GM12865 (cell line): ENCODE results near the gene REEP3.

Source experiments
- DNase-seq: peaks from one replicate; pipeline ENCODE4 v3.0.0; 2010; ENCODE audit warnings: low read depth
- H3K4me3 ChIP-seq: 2 replicates; pipeline ENCODE4 v1.5.1; 2011; ENCODE audit warnings: mild to moderate bottlenecking, low read depth, low read length, control low read depth
- CTCF ChIP-seq: IDR thresholded peaks from 2 replicates; pipeline ENCODE4 v1.5.1; 2011; ENCODE audit warnings: low read length, control low read depth, low read depth, inconsistent platforms; ENCODE audit not compliant: insufficient read depth; ENCODE audit errors: missing control alignments

The REEP3 gene

GRCh38 chr10:63583909-63584724 lies 62.9 kb downstream of the REEP3 start:
- no peak overlapping the region for H3K4me3 ChIP-seq
- no peak for DNase-seq
- TF ChIP-seq CTCF: no peak

GRCh38 chr10:63584725-63585035 lies 63.5 kb downstream of the REEP3 start:
- no peak for TF ChIP-seq CTCF
- no peak overlapping the region for H3K4me3 ChIP-seq

GRCh38 chr10:63585041-63585440 lies 63.8 kb downstream of the REEP3 start:
- no peak for DNase-seq
- TF ChIP-seq CTCF: no peak
- no peak overlapping the region for H3K4me3 ChIP-seq

More at GRCh38 chr10:63584725-63585035, 63.5 kb downstream of the REEP3 start:
- DNase-seq: no peak

- TF ChIP-seq CTCF: no peak
- no peak for DNase-seq
- H3K4me3 ChIP-seq: no peak overlapping the region
Observed at GRCh38 chr10:63586043-63586442, 64.8 kb downstream of the REEP3 start.

- no peak for DNase-seq
- TF ChIP-seq CTCF: no peak
Observed at GRCh38 chr10:63587191-63587590, 66.0 kb downstream of the REEP3 start.

GRCh38 chr10:63588436-63589167 lies 67.4 kb downstream of the REEP3 start:
- no peak for TF ChIP-seq CTCF
- DNase-seq: no peak
- no peak overlapping the region for H3K4me3 ChIP-seq

More at GRCh38 chr10:63587191-63587590, 66.0 kb downstream of the REEP3 start:
- H3K4me3 ChIP-seq: no peak overlapping the region
